Measurements from ENCODE around the gene CDK11B.

DNA sequence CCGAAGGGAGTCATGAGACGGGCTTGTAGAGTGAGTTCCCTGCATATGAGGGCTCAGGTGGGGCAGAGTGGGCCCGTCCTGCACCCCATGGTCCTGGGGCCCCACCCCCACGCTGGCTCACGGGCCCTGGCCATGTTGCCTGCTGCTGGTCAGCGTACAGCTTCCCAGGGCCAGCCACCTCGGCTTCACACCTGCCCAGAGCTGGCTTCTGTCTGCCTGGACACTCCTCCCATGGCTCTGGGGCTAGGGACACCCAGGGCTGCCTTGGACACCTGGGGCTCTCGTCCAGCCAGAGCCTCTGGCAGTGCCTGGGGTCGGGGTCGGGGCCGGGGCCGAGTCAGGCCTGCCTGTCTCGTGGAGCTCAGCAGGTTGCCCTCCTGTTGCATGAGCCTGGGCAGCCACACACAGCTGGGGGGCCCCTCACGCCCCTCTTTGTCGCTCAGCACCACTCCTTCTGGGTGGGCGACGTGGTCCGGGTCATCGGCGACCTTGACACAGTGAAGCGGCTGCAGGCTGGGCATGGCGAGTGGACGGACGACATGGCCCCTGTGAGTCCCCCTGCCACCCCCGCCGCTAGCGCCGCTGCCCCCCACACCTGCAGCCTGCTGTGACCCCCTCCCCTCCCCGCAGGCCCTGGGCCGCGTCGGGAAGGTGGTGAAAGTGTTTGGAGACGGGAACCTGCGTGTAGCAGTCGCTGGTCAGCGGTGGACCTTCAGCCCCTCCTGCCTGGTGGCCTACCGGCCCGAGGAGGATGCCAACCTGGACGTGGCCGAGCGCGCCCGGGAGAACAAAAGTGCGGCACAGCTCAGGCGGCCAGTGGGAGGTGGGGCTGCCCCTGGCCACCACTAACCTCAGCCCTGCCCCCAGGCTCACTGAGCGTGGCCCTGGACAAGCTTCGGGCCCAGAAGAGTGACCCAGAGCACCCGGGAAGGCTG lies 32.3 kb downstream of the CDK11B start:
- TF ChIP-seq, protein P1, sequence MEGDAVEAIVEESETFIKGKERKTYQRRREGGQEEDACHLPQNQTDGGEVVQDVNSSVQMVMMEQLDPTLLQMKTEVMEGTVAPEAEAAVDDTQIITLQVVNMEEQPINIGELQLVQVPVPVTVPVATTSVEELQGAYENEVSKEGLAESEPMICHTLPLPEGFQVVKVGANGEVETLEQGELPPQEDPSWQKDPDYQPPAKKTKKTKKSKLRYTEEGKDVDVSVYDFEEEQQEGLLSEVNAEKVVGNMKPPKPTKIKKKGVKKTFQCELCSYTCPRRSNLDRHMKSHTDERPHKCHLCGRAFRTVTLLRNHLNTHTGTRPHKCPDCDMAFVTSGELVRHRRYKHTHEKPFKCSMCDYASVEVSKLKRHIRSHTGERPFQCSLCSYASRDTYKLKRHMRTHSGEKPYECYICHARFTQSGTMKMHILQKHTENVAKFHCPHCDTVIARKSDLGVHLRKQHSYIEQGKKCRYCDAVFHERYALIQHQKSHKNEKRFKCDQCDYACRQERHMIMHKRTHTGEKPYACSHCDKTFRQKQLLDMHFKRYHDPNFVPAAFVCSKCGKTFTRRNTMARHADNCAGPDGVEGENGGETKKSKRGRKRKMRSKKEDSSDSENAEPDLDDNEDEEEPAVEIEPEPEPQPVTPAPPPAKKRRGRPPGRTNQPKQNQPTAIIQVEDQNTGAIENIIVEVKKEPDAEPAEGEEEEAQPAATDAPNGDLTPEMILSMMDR (IDR thresholded peaks at IDR 0.05; ENCODE audit: insufficient read depth, low read depth, low read length): no peak
- TF ChIP-seq EZH2 (IDR thresholded peaks at IDR 0.05; ENCODE audit: insufficient read depth, low read length): no peak
